Measurements from ENCODE around the gene FYN.

DNA sequence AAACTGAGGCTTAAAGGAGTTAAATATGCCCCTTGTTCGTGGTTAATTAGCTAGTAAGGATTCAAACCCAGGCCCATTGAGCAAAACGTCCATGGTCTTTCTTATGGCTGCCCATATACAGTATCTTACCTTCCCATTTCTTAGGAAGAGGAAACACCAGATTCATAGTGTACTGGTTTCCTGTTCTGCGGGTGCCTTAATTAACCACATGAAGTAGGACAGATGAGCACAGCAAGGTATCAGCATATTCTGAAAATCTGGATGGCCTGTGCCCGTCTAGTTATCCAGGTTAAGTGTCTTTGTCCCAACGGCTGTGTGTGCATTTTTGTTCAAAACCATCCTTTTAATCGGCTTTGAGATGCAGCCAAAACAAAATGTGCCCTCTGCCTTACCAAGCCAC is 174.1 kb downstream of the FYN start:
- TF ChIP-seq, protein P1, sequence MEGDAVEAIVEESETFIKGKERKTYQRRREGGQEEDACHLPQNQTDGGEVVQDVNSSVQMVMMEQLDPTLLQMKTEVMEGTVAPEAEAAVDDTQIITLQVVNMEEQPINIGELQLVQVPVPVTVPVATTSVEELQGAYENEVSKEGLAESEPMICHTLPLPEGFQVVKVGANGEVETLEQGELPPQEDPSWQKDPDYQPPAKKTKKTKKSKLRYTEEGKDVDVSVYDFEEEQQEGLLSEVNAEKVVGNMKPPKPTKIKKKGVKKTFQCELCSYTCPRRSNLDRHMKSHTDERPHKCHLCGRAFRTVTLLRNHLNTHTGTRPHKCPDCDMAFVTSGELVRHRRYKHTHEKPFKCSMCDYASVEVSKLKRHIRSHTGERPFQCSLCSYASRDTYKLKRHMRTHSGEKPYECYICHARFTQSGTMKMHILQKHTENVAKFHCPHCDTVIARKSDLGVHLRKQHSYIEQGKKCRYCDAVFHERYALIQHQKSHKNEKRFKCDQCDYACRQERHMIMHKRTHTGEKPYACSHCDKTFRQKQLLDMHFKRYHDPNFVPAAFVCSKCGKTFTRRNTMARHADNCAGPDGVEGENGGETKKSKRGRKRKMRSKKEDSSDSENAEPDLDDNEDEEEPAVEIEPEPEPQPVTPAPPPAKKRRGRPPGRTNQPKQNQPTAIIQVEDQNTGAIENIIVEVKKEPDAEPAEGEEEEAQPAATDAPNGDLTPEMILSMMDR (IDR thresholded peaks at IDR 0.05; ENCODE audit: insufficient read depth, low read length, poor library complexity, severe bottlenecking) = no peak
- no peak for TF ChIP-seq EZH2phosphoT487 (conservative IDR thresholded peaks at IDR 0.05; ENCODE audit: low read length)

Measured in SU-DHL-6 (cell line).